GM12878 (cell line): ENCODE results near the gene TCF12. TPM values are rescaled to one million over a fixed set of nuclear protein-coding genes. Genes with fewer than 3 reads are reported as not detected.

Source experiments
- ATAC-seq: fragments of 200-7000 bp; cut with Tn5 transposase; 3 replicates; pipeline ENCODE4 v1.9.1; 2020; ENCODE audit warnings: mild to moderate bottlenecking, moderate library complexity
- BruUV-seq: library from RNA; stranded (reverse); fragments of 400-500 nt; replicated peaks from 2 replicates; lab custom pipeline; 2021; lab: Mats Ljungman, UMichigan
- CTCF ChIA-PET: fragments of 300-600 bp; sonication (Branson Sonifier 250); formaldehyde crosslinking; extraction: SDS; loops from one replicate; lab custom pipeline; 2021; ENCODE audit warnings: inconsistent platforms; lab: Yijun Ruan, JAX
- POLR2A ChIA-PET: fragments of 350-600 bp; formaldehyde crosslinking; extraction: SDS; loops from one replicate; lab custom pipeline; 2021; ENCODE audit warnings: inconsistent platforms; lab: Charles Lee
- RAD21 ChIA-PET: fragments of 300-600 bp; sonication (Branson Sonifier 250); formaldehyde crosslinking; loops from one replicate; lab custom pipeline; 2023; ENCODE audit warnings: antibody characterized with exemption; ENCODE audit not compliant: unreplicated experiment; lab: Charles Lee
- SMC1A ChIA-PET: fragments of 300-600 bp; sonication (Branson Sonifier 250); formaldehyde crosslinking; loops from one replicate; lab custom pipeline; 2023; ENCODE audit not compliant: unreplicated experiment, uncharacterized antibody; lab: Charles Lee
- DNase-seq: peaks from one replicate; pipeline ENCODE4 v3.0.0-alpha.2; 2011; ENCODE audit warnings: low read depth, low spot score
- FAIRE-seq: peaks from 3 replicates; lab custom pipeline; 2011; peaks lifted over from hg19 to GRCh38; lab: Jason Lieb, UNC
- H2AFZ ChIP-seq: 2 replicates; pipeline ENCODE4 v1.6.0; 2011; ENCODE audit warnings: low read depth, low read length, control low read depth; ENCODE audit not compliant: control insufficient read depth
- H3K27ac ChIP-seq: 2 replicates; pipeline ENCODE4 v1.5.1; 2011; ENCODE audit warnings: control low read depth; ENCODE audit not compliant: control insufficient read depth, insufficient read depth
- H3K27me3 ChIP-seq, 2 experiments: replicated peaks in 1 of 2; 2 replicates each; pipeline versions ENCODE4 v1.6.0 to v1.6.1; 2011; ENCODE audit warnings: low read length in 1 of 2; ENCODE audit not compliant: control insufficient read depth in 2 of 2, insufficient read depth in 2 of 2
- H3K36me3 ChIP-seq, 2 experiments: 2 replicates each; pipeline ENCODE4 v1.5.1; 2011; ENCODE audit warnings: low read length in 1 of 2; ENCODE audit not compliant: control insufficient read depth in 2 of 2, insufficient read depth in 2 of 2
- H3K4me1 ChIP-seq: 2 replicates; pipeline ENCODE4 v1.6.1; 2011; ENCODE audit warnings: mild to moderate bottlenecking, low read length, moderate library complexity, mixed read lengths; ENCODE audit not compliant: control insufficient read depth, insufficient read depth
- H3K4me2 ChIP-seq: 2 replicates; pipeline ENCODE4 v1.6.0; 2011; ENCODE audit warnings: control low read depth; ENCODE audit not compliant: control insufficient read depth, insufficient read depth
- H3K4me3 ChIP-seq: fragments of 200-600 bp; sonication (generic); 2 replicates; pipeline ENCODE4 v1.5.1; 2016
- H3K79me2 ChIP-seq: 2 replicates; pipeline ENCODE4 v1.6.0; 2011; ENCODE audit warnings: low read length; ENCODE audit not compliant: control insufficient read depth, insufficient read depth
- H3K9ac ChIP-seq: 2 replicates; pipeline ENCODE4 v1.8.0; 2011; ENCODE audit warnings: low read length, control low read depth, mixed read lengths; ENCODE audit not compliant: control insufficient read depth, insufficient read depth
- H3K9me3 ChIP-seq: replicated peaks from 3 replicates; pipeline ENCODE4 v1.5.1; 2011; ENCODE audit warnings: mild to moderate bottlenecking, low read length; ENCODE audit not compliant: control insufficient read depth, insufficient read depth
- H4K20me1 ChIP-seq: 2 replicates; pipeline ENCODE4 v1.6.0; 2011; ENCODE audit not compliant: control insufficient read depth, insufficient read depth
- ATF3 ChIP-seq: IDR thresholded peaks from 2 replicates; pipeline ENCODE4 v1.6.1; 2011; ENCODE audit warnings: low read depth, mild to moderate bottlenecking, low read length, moderate library complexity, borderline replicate concordance; ENCODE audit errors: extremely low read depth
- CTCF ChIP-seq, 3 experiments: IDR thresholded peaks in 2 of 3; conservative IDR thresholded peaks in 1 of 3; 2 replicates each; pipeline ENCODE4 v1.5.1; 2011; ENCODE audit warnings: low read depth in 3 of 3, low read length in 3 of 3, mild to moderate bottlenecking in 3 of 3, control low read depth in 2 of 3, moderate library complexity in 2 of 3, inconsistent platforms in 1 of 3, mixed read lengths in 1 of 3; ENCODE audit not compliant: control insufficient read depth in 2 of 3, insufficient read depth in 1 of 3; ENCODE audit errors: extremely low read depth in 1 of 3
- CUX1 ChIP-seq: IDR thresholded peaks from 2 replicates; pipeline ENCODE4 v1.6.1; 2012; ENCODE audit warnings: improper control_type of control experiment, low read depth, low read length; ENCODE audit not compliant: insufficient replicate concordance
- EED ChIP-seq: sonication (generic); IDR thresholded peaks from 2 replicates; pipeline ENCODE4 v1.6.1; 2016; ENCODE audit warnings: antibody characterized with exemption, low read depth
- ESRRA ChIP-seq: IDR thresholded peaks from 2 replicates; pipeline ENCODE4 v1.6.1; 2012; ENCODE audit warnings: mild to moderate bottlenecking, low read length, improper control_type of control experiment
- HCFC1 ChIP-seq: fragments of 150-350 bp; IDR thresholded peaks from 2 replicates; pipeline ENCODE4 v1.6.1; 2014; ENCODE audit warnings: low read length
- IKZF1 ChIP-seq: fragments of 450-650 bp; conservative IDR thresholded peaks from 2 replicates; pipeline ENCODE4 v1.6.1; 2017; ENCODE audit warnings: antibody characterized with exemption, mild to moderate bottlenecking
- IKZF2 ChIP-seq, 2 experiments: fragments of 450-650 bp; IDR thresholded peaks; 2 replicates each; pipeline ENCODE4 v1.6.1; 2017; ENCODE audit warnings: mild to moderate bottlenecking in 2 of 2, moderate library complexity in 2 of 2
- JUNB ChIP-seq: IDR thresholded peaks from 2 replicates; pipeline ENCODE4 v1.6.1; 2016; ENCODE audit warnings: antibody characterized with exemption, mild to moderate bottlenecking
- MEF2A ChIP-seq: IDR thresholded peaks from 2 replicates; pipeline ENCODE4 v1.6.1; 2011; ENCODE audit warnings: low read depth, mild to moderate bottlenecking, low read length, moderate library complexity; ENCODE audit not compliant: insufficient read depth
- MYB ChIP-seq: fragments of 150-350 bp; IDR thresholded peaks from 2 replicates; pipeline ENCODE4 v1.6.1; 2014; ENCODE audit warnings: mild to moderate bottlenecking, low read depth, low read length, borderline replicate concordance
- NFYB ChIP-seq: IDR thresholded peaks from 2 replicates; pipeline ENCODE4 v1.6.1; 2011; ENCODE audit warnings: low read depth, mild to moderate bottlenecking, low read length, improper control_type of control experiment, moderate library complexity; ENCODE audit not compliant: insufficient read depth
- PML ChIP-seq: IDR thresholded peaks from 2 replicates; pipeline ENCODE4 v1.6.1; 2012; ENCODE audit warnings: low read length, inconsistent platforms
- POLR2AphosphoS5 ChIP-seq: IDR thresholded peaks from 2 replicates; pipeline ENCODE4 v1.6.1; 2011; ENCODE audit warnings: mild to moderate bottlenecking, low read length, inconsistent platforms
- SRF ChIP-seq, 2 experiments: IDR thresholded peaks; 2 replicates each; pipeline ENCODE4 v1.6.1; 2011; ENCODE audit warnings: low read depth in 2 of 2, low read length in 2 of 2, mild to moderate bottlenecking in 1 of 2, moderate library complexity in 1 of 2
- USF1 ChIP-seq: IDR thresholded peaks from 2 replicates; pipeline ENCODE4 v1.6.1; 2011; ENCODE audit warnings: borderline replicate concordance, low read depth, mild to moderate bottlenecking, moderate library complexity, mixed read lengths, low read length; ENCODE audit not compliant: insufficient read depth; ENCODE audit errors: extremely low read length
- WGBS: methylation state at CpG from one replicate; pipeline ENCODE4 v1.1.6; 2016; ENCODE audit warnings: low lambda C conversion rate; ENCODE audit not compliant: insufficient replicate concordance, insufficient coverage; ENCODE audit errors: missing lambda C conversion rate; 5-methylcytosine and 5-hydroxymethylcytosine counted together
- in situ Hi-C: fragments of 300-500 bp; cut with MboI; formaldehyde crosslinking; loops from 9 replicates; pipeline ENCODE4 v1.14.3; 2018; ENCODE audit warnings: mixed read lengths
- intact Hi-C: fragments of 100-400 bp; cut with micrococcal nuclease; formaldehyde crosslinking; loops from one replicate; pipeline ENCODE4 v1.14.2; 2022; ENCODE audit not compliant: unreplicated experiment
- polyA plus RNA-seq, 11 experiments: library from polyadenylated mRNA; depleted of rRNA in 4 of 11; unstranded in 6 of 11; stranded (reverse) in 5 of 11; fragments of >200 nt; fragmentation: Nextera tagmentation in 4 of 11; fragmentation: Illumina TruSeq in 1 of 11; extraction: Ambion mirVana in 4 of 11; extraction: Trizol in 1 of 11; gene quantifications; 1 replicate in 1 of 11; 2 replicates in 10 of 11; pipeline versions ENCODE4 v1.2.1 to v1.2.3, GENCODE V29; 2011 to 2016; ENCODE audit warnings: inconsistent platforms in 2 of 11, missing spikeins in 2 of 11, low read depth in 1 of 11
- total RNA-seq, 4 experiments: library from RNA; depleted of rRNA in 3 of 4; stranded (reverse); fragments of >200 nt in 3 of 4; fragmentation: Illumina TruSeq in 1 of 4; extraction: Trizol in 1 of 4; gene quantifications; 2 replicates each; pipeline versions ENCODE4 v1.2.1 to v1.2.3, GENCODE V29; 2013 to 2021

The TCF12 gene
- total and polyA plus RNA-seq, 10 of the 15 experiments (the other 5 are each of a cell fraction or from before 2014, with no cell fraction given): 8.2 to 70.9 (median 49.5) TPM

GRCh38 chr15:57129064-57129463, 210.6 kb downstream of the TCF12 start:
- ChIA-PET CTCF (interaction anchor here (2.7 kb wide), 1 partner anchor 9 kb away, joined by 8 read pairs; no protein-coding TSS in a partner anchor), POLR2A (no interaction called here), SMC1A (interaction anchor here (2.5 kb wide), 1 partner anchor 17 kb away, joined by 8 read pairs; no protein-coding TSS in a partner anchor), RAD21 (no interaction called here)
- H2AFZ ChIP-seq: no peak overlapping the region
- DNase-seq (no peak), ATAC-seq (peak; percentile 69), FAIRE-seq (no peak)
- intact Hi-C loops (no loop called here), in situ Hi-C loops (no loop called here)
- H3K4me3 ChIP-seq: no peak overlapping the region
- H3K9ac ChIP-seq: no peak overlapping the region
- H3K27ac ChIP-seq: no peak overlapping the region
- H3K27me3 ChIP-seq: no peaks in the 10 kb centered on the region
- no TSS peak for BruUV-seq
- peaks cover 15% of the 10 kb centered on the region for H3K4me1 ChIP-seq
- peaks cover 2% of the 10 kb centered on the region in 2 experiments; a peak in 2 of 4 replicates for H3K36me3 ChIP-seq
- H3K9me3 ChIP-seq: no peaks in the 10 kb centered on the region; the same call in 2 of the 3 replicates
- no peaks in the 10 kb centered on the region for H4K20me1 ChIP-seq
- 86% methylated on average over 3 of the region's 3 CpGs for WGBS
- H3K79me2 ChIP-seq: no peaks in the 10 kb centered on the region; the same call in 1 of the 2 replicates
- no peak overlapping the region for H3K4me2 ChIP-seq
- TF ChIP-seq IKZF2 (IDR thresholded peaks at IDR 0.05) (peak; percentile 27 to 33; a peak in 1 of 4 replicates), NFYB (no peak), ESRRA (no peak), MYB (no peak), IKZF1 (0 out of 2 replicates have a peak, but pooled peaks have one; percentile 39), POLR2AphosphoS5 (no peak), CTCF (IDR thresholded peaks at IDR 0.05 in 2 of 3, conservative IDR thresholded peaks at IDR 0.05 in 1 of 3; ENCODE audit: control insufficient read depth in 2 of 3, extremely low read depth in 1 of 3, insufficient read depth in 1 of 3, low read depth in 3 of 3, low read length in 3 of 3) (no peak), JUNB (peak; percentile 50), USF1 (no peak), HCFC1 (no peak), ATF3 (no peak), MEF2A (no peak), SRF (IDR thresholded peaks at IDR 0.05; ENCODE audit: low read depth in 2 of 2, low read length in 2 of 2) (no peak), CUX1 (no peak), PML (no peak), EED (peak; percentile 49; the same call in 1 of the 2 replicates)
